NCI-H1694 treated with DMSO at 0.1 percent for 48 hours (cell line): Measurements from ENCODE around the gene CHST2.
"Not testable (repeated sequence)": the region's sequence is repeated elsewhere in the genome, so short reads cannot be mapped to it uniquely, and the experiment has no call there.

ENCODE experiments used
- DNase-seq: peaks from one replicate; lab custom pipeline; 2025; lab: John Stamatoyannopoulos, UW

CHST2 gene

GRCh38 chr3:143132246-143132980 is 12.8 kb downstream of the CHST2 start:
- DNase-seq, result no peak

- peak; percentile 45 for DNase-seq
Observed at GRCh38 chr3:143134471-143134870, 14.9 kb downstream of the CHST2 start.

GRCh38 chr3:143135150-143135549 is 15.6 kb downstream of the CHST2 start:
- DNase-seq, result no peak

GRCh38 chr3:143137435-143138036 is 18.0 kb downstream of the CHST2 start:
- no peak for DNase-seq

- no peak for DNase-seq
Observed at GRCh38 chr3:143138953-143139352, 19.4 kb downstream of the CHST2 start.

- no peak for DNase-seq
Observed at GRCh38 chr3:143139762-143140161, 20.2 kb downstream of the CHST2 start.

GRCh38 chr3:143140550-143140949 is 21.0 kb downstream of the CHST2 start:
- no peak for DNase-seq

- no peak for DNase-seq
Observed at GRCh38 chr3:143142354-143142753, 22.8 kb downstream of the CHST2 start.

GRCh38 chr3:143145906-143146305 is 26.3 kb downstream of the CHST2 start:
- DNase-seq, result no peak

- DNase-seq, result no peak
Observed at GRCh38 chr3:143146486-143147274, 27.1 kb downstream of the CHST2 start.

GRCh38 chr3:143147707-143148106 is 28.1 kb downstream of the CHST2 start:
- no peak for DNase-seq

GRCh38 chr3:143150071-143150470 is 30.5 kb downstream of the CHST2 start:
- no peak for DNase-seq

- no peak for DNase-seq
Observed at GRCh38 chr3:143151004-143151731, 31.6 kb downstream of the CHST2 start.

GRCh38 chr3:143152043-143152442 is 32.5 kb downstream of the CHST2 start:
- no peak for DNase-seq

GRCh38 chr3:143155756-143156155 is 36.2 kb downstream of the CHST2 start:
- DNase-seq, result no peak

- DNase-seq, result no peak
Observed at GRCh38 chr3:143158014-143158988, 38.7 kb downstream of the CHST2 start.

- no peak for DNase-seq
Observed at GRCh38 chr3:143160437-143160836, 40.9 kb downstream of the CHST2 start.

GRCh38 chr3:143163562-143164100 is 44.1 kb downstream of the CHST2 start:
- DNase-seq, result no peak

GRCh38 chr3:143165211-143165610 is 45.6 kb downstream of the CHST2 start:
- no peak for DNase-seq

GRCh38 chr3:143165612-143166285 is 46.2 kb downstream of the CHST2 start:
- not testable (repeated sequence) for DNase-seq
